Activated T-cell treated with anti-CD3 and anti-CD28 coated beads for 48 hours (primary cell): ENCODE measurements around the gene ARHGAP15.

Experiments
- DNase-seq: peaks from one replicate; pipeline ENCODE4 v3.0.0-alpha.2; 2020; ENCODE audit warnings: low read depth

The ARHGAP15 gene

DNA sequence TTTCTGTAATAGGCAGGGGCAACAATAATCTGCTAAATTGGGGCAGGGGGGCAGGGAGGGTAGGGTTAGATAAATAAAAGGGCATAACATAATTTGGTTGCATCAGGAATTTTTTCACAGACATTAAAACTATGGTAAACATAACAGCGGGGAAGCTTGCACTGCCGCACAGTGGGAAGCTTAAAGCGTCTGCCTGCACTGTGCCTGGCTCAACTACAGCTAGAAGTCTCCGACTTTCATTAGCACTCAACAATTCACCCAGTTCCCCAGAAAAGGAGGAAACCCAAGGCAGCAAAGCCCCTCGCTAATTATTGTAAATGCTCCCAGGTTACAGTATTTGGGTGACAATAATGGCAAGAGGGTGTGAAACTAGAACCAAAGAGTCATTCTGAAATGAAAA, 562.9 kb downstream of the ARHGAP15 start:
- DNase-seq = no peak

DNA sequence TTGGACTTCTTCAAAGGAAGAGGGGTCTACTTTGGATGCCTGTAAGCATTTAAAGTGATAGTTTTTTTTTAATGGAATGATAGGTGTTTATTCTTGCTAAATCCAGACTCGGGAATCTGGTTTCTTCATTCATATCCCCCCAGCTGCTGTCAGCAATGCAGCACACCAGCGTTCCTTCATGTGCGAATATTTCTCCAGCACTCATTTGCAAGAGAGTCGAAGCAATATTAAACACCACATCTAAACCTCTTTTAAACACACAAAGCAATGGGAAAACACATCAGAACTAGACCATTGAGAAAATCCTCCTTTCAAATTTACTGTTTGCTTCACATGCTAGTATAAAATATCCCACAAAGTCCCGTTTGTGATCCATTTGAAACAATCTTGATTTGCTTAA, 563.7 kb downstream of the ARHGAP15 start:
- DNase-seq = no peak

DNA sequence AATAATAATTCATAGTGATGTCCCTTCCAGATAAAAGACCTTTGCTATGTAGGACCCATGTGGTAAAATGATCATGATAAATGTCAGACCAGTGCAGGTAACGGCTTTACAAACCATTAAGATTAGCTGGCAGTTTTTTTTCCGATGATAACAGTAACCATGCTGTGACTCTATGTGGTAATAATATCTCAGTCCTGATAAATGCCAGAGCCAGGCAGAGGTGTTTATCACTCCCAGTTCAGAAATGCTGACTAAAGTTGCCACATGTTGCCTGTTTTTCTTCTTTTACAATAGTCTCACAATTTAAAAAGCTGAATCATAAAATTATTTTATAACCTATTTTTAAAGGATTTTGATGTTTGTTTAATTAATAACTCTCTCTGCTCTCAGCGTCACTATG, 565.1 kb downstream of the ARHGAP15 start:
- no peak for DNase-seq

DNA sequence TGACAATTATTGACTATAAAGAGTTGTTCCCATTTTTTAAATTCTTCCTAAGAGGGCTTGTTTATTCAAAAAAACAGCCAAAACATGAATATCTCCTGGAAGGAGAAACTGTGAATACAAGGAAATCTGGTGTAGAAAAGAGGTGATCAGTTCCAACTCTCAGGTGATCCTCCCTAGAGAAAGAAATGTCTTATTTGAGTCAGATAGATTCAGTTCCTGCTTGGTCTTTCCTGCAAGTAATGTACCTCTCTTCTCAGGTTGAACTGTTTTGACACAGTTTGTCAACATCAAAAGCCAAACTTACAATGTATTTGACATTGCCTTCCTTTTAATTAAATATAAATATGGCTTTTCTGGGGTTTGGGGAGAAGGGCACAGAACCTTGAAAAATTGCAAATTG, 567.4 kb downstream of the ARHGAP15 start:
- DNase-seq = no peak

DNA sequence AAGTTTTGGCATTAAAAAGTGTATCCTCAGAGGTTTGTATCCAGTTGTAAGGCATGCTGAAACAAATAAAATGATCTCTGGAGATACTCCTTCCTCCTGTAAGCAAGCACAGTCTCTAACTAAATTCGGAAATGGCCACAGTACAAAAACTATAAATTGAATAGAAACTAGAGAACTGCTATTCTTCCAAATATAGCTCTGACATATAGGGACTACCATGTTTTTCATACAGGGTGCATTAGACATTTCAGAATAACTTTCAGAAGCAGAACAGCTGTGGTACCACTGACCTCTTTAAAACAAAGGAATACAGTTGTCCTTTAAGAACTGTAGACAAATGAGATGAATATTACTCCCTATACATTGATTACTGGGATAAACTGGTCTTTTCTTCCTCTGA, 568.5 kb downstream of the ARHGAP15 start:
- DNase-seq = no peak

DNA sequence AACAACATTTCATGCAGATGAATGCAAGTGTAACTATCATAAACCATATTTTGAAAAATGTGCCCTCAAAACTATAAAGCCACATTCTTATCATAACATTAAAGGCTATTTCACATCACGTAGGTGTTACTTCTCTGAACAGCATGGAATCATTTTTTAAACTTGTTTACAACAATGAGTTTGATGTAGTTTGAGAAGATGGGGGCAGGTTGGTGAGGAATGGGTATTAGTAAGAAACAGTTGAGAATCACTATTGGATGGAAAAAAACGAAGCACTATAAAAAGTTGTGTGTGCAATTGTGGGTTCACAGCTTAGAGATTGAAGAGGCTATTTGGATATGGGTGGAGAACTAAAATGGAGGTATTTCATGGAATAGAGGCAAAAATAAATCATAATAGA, 569.1 kb downstream of the ARHGAP15 start:
- DNase-seq = no peak

DNA sequence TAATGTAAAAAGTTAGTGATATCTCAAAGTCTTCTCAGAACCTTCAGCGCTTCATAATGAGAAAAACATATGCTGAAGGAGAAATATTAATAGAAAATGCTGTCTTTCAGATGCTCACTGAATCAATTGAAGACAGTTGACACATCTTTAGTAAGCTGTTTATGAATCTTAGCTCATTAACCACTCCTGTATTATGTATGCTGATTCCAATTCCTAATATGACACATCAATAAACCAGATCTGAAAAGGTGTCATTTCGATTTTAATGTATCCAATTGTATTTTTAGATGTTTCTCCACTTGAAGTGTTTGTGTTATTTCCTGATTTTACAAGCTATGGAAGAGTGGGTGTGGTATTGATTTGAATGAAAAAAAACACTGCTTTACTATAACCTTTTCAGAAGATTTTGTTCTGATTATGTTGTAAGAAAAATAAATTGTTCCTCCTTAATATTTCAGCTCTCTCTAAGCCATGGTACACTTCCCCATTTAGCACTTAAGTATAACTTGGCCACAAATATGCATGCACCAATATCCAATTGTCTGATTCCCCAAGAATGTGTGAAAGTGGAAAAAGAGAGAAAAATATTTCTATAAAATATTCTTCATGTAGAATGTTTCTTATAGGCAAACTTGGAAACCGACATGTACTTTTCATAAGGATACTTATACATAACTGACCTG, 569.8 kb downstream of the ARHGAP15 start:
- no peak for DNase-seq

DNA sequence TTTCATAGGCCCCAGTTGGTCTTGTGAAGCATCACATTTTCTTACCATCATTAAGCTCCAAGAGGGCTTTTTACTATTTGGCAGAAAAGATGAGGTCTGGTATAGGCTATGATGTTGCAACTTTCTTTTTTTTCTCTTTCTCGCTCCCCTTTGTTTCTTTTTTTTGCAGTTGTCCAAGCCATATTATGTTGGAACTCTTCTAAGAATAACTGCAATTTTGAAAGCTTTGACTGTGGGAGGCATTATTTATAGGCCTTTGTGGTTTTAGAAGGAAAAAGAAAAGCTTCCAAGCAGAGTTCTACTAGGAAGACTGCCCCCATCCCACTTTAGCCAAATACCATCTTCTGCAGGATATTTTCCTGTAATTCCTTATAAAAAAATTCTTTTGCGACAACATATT, 571.6 kb downstream of the ARHGAP15 start:
- DNase-seq = no peak

DNA sequence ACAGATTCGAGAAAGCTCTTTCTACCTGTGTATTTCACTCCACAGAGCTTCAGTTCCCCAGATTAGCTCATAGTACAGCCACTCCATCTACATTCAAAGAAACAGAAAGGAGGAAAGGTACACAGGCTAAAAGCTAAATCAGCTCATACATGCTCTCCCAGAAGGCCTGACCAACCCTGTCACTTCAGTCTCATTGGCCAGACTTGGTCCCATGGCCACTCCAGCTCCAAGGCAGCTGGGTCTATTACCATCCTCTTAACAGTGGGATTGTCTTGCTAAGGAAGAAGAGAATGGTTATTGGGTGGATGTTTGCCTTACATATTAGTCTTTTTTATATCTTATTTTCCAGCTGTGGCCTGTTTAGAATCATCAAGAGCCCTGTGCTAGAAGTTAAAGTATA, 572.6 kb downstream of the ARHGAP15 start:
- DNase-seq = no peak

DNA sequence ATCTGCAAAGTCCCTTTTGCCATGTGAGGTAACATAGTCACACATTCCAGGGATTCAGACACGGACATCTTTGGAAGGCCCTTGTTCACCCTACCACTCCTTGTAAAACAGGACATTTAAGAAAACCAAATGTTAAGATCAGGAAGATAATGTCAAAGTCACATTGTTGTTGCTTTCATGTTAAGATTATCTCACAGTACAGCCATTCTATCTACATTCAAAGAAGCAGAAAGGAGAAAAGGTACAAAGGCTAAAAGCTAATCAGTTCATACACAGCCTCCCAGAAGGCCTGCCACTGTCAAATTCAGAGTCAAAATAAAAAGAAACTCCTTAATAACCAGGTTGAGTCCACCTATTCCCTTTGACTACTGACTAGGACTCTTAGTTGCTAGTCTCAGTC, 573.7 kb downstream of the ARHGAP15 start:
- no peak for DNase-seq

DNA sequence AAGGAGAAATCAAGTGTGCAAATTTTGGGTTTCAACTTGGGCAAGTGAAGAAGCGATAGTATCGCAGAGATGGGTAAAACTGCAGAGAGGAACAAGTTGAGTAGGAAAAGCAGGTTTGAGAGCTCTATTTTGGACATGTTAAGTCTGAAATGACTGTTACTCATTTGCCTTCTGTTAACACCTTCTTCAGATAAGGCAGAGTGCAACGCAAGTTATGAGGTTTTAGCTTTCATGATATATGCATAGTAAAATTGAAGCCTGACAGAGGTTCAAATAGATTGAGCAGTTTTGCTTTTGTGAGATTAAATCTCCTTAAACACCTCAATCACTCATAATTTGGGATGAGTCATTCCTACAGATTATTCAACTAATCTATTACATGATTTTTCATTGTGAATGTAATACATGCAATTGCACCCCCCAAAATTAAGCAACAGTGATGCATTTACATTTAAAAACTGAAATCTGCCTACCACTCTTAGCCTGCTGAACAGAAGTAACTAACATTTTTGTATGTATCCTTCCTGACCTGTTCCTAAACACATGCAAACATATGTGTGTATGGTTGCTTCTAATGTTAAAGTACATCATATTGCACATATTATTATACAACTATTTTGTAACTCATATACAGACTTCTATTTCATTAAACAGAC, 575.4 kb downstream of the ARHGAP15 start:
- no peak for DNase-seq

DNA sequence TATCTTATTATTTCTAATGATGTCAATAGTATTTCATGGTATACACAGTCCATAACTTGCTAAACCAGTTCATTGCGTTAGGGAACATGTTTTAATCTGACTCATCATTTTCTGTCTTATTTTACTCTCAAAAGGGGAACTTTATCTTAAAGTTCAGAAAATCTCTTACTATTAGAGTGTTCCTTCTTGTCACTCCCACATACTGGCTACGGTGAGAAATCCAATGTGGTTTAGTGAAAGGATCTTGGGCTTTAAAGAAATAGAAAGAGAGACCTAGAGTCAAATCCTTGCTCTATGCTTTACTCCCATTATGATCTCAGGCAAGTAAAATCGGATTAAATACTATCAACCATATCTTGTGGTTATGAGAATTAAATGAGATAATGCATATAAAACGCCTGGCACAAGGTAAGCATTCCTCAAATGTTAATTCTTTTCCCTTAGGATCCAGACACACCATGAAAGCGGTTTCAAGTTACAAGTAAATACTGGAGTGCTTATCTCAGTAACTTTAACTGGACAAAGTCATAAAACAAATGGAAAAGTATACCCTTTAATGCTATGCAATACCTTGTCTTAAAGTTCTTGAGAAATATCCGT, 576.0 kb downstream of the ARHGAP15 start:
- no peak for DNase-seq

DNA sequence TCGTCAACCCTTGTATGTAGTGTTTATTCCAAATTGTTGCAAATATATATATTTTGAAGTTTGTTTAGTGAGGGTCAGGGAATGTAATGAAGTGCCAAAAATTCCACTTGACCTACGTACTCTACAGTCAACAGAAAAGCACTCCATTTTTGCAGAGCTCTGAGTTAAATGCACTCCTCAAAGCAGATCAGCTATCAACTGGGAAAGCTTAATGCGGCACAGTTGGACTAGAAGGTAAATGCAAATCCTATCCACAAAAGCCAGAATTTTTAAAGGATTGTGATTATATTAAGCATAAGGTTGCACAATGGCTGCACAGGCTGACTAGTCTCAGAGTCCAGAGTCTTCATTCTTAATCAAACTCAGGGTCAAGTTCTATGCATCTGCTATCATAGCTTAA, 577.1 kb downstream of the ARHGAP15 start:
- DNase-seq = no peak

DNA sequence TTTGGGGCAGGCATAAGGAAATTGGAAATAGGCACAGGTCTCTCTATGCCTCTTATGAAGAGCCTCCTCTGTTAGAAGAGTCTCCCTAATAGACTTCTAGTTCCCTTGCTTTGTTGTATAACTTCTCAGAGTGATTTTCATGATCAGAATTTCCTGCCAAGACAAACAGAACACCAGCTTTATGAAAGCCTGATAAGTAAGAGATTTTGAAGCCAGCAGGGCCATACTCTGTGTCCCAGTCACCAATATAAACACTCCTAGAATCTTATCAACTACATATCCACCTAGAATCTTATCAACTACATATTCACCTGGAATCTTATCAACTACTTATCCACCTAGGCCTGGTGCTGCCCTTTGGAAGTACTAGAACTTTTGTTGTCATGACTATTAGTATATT, 579.5 kb downstream of the ARHGAP15 start:
- DNase-seq = no peak

DNA sequence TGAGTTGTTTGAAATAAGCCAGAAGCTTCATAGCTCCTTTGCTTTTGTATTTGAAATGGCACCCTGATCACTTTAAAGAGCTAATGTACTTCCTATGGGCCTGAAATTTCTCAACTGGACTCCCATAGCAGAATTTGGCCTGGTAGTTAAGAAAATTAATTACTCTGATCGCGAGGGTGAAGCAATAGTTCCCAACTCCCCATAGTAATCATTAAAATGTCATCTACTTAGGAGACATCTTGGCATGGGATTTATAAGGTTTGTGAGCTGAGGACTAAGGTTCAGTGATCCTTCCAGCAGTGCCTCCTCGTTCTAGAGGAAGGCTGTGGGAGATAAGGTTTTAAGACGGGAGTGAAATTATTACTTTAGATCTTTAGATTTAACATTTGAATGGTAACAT, 581.0 kb downstream of the ARHGAP15 start:
- no peak for DNase-seq

DNA sequence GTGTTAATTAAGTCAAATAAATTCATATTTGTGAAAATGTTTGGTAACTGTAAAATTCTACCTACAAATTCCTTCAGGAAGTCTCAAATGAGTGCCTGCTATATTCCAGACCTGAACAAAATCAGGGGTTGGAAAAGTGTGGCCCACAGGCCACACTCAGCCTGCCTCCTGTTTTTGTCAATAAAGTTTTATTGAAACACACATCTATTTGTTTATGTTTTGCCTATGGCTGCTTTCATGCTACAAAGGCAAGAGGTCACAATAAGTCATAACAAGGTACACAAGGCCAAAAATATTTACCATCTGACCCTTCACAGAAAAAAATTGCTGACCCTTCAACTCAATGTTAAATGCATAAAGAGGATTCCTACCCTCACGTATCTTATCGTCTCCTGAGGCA, 581.7 kb downstream of the ARHGAP15 start:
- DNase-seq = no peak

DNA sequence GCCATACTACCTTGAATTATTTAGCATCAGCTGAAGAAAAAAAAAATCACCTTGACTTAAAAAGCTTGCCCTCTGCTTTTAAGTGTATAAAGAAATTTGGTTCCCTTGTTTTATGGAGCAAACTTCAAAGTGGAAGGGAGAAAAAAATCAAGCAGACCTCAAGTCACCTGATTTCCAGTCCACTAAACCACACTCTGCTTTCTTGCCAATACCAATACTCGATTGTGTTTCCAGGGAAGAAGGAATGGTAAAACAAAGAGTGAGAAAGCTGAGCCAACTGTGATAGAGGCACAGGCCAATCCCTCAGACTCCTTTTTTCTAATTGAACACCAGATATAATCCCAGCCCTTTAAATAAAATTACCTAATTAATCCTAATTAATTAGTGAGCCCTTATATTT, 587.3 kb downstream of the ARHGAP15 start:
- no peak for DNase-seq

DNA sequence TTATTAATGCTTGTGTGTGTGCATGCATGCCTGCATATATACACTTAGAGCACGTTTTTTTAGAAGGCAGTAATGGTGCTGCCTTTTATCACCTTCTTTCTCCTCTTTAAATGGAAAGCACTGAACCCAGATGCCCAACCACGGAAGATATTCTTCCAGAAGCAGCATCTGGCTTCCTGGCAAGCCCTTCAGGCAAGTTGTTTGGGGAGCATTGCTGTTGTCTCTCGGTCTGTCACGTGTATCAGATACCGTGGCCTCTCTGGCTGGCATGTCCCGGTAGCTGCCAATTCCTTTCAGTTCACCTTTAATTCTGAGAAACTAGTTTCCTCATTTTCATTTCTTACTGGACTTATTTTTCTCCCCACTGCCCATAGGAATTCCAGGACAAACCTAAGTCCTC, 587.8 kb downstream of the ARHGAP15 start:
- DNase-seq = no peak

DNA sequence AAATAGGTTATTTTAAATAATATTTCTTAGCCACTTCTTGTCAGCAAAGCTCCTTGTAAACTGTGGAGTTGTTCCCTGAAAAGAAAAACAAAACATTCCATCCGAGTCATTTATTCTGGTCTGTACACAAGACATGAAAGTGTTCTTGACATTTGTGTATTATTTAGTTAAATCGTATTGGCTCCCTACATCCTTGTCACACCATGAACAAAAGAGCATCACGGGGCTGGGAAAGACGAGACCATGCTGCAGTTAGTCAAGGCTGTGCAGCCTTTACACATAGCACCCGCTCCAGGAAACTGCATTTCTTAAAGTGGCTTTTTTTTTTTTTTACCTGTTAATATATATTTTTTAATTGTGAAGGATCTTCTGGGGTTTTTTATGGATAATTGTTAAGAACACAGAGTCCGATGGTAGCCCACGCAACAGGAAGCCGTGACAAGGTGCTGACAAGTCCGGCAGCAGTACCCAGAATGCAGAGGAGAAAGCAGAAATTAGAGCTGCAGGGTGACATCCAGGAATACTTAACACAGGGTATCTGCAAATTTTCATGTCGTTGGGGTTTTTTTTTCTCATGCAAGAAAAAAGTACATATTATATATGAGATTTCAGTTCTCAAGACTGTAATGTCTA, 588.4 kb downstream of the ARHGAP15 start:
- no peak for DNase-seq

DNA sequence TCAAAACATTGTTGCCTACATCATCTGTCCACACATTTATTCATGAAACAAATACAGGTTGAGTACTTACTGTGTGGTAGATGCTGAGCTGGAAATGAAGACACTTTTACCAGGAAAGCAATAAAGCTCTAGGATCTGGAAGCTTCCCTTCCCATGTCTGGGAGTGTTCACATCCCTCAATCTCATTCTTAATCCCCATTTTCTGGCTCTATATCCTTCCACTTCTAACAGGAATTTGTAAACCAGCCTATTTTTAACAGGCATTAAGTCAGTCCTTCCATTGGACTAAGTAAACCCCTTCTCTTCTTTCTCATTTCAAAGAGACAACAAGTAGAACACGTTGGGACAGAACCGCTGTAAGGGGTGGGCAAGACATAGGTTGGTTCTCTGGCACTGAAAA, 589.5 kb downstream of the ARHGAP15 start:
- DNase-seq = no peak

DNA sequence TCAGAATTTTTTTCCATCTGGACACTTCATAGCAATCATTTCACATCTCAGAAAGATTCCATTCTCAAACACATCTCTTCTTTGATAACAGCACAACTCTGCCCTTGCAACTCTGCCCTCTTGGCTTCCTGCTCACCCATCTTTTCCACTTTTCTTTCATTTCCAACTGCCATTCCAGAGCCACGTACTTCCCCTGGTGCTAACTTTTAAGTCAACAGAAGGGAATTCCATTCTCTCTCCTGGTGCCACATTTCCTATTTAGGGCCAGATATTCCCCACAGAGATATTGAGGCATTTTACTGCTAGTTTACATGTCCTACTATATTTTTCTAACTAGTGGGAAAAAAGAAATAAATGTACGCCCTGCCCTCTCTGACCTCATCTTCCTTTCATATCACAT, 590.2 kb downstream of the ARHGAP15 start:
- no peak for DNase-seq

DNA sequence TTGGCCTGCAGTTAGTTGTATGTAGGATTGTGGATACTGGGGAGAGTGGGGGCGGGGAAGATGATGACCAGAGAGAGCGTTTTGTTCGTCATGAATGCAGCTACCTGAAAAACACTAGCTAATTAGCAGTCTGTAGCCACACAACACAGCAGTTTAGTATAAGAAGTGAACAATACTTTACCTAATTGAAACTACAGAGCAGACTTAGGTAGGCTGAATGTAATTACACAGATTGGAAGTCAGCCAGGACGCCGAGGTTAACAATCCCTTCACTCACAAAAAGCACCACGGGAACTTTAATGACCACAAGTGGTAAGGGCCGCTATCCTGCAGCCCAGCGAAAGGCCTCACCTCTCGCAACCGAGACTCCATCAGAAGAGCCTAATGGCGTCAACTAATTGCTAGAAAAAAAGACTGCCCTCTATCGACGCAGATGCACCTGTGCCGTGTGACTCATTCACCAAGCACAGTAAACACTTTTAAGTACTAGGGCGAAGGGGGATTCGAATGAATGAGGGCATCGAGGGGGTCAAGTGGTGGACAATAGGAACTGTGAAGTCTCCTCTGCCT, 591.0 kb downstream of the ARHGAP15 start:
- no peak for DNase-seq

DNA sequence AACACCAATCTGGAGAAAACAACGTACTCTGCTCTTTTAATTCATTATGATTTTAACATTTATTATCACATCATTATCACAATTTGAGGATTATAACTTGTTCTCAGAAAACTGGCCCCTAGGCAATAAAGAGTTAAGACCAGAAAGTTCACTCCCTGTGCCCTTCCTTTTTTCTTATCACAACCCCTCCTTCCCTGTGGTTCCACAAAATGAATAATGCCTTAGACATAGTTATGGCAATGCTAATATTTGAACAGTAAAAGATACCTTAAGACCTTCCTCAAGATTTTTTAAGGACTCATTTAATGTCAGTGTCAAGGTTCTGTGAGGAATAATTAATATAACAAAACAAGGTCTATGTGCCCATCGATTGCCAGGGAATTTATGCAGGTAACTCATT, 596.2 kb downstream of the ARHGAP15 start:
- no peak for DNase-seq
